ENCODE measurements around the gene GPR15LG. TPM values are rescaled to one million over a fixed set of nuclear protein-coding genes. Genes with fewer than 3 reads are reported as not detected.

Gene GPR15LG
- total RNA-seq, 1 experiment from 2014 or later: not detected

- ChIA-PET CTCF (interaction anchor here (0.5 to 3.6 kb wide), 6 partner anchors 15 to 1987 kb away, joined by 3 to 16 read pairs (median 4); no protein-coding TSS in a partner anchor), POLR2A (interaction anchor here (1.3 kb wide), 1 partner anchor 71 kb away, joined by 3 read pairs; no protein-coding TSS in a partner anchor)
- H3K4me3 Mint-ChIP-seq (ENCODE audit: unreplicated experiment): no peak overlapping the region
- H3K27ac Mint-ChIP-seq (ENCODE audit: low read depth, unreplicated experiment): peak overlapping the region; percentile 17
- no peaks in the 10 kb centered on the region for H3K9me3 Mint-ChIP-seq (ENCODE audit: unreplicated experiment)
- H3K4me1 Mint-ChIP-seq (ENCODE audit: insufficient read depth, unreplicated experiment): no peaks in the 10 kb centered on the region
- no TSS peak for BruUV-seq (replicated peaks)
- no peak for DNase-seq (ENCODE audit: unreplicated experiment)
- intact Hi-C loops (cut with micrococcal nuclease): no loop called here
- TF ChIP-seq CTCF (IDR thresholded peaks at IDR 0.05; ENCODE audit: unreplicated experiment): no peak
- no peaks in the 10 kb centered on the region for H3K36me3 Mint-ChIP-seq (ENCODE audit: insufficient read depth, unreplicated experiment)
- H3K27me3 Mint-ChIP-seq (ENCODE audit: insufficient read depth, unreplicated experiment): peaks cover 42% of the 10 kb centered on the region
Observed at GRCh38 chr10:84212014-84212413, 38.4 kb downstream of the GPR15LG start.

- Mint-ChIP-seq H3K4me3 (ENCODE audit: unreplicated experiment) (no peak overlapping the region), H3K27ac (ENCODE audit: low read depth, unreplicated experiment) (no peak overlapping the region), H3K36me3 (ENCODE audit: insufficient read depth, unreplicated experiment) (no peaks in the 10 kb centered on the region), H3K9me3 (ENCODE audit: unreplicated experiment) (no peaks in the 10 kb centered on the region), H3K27me3 (ENCODE audit: insufficient read depth, unreplicated experiment) (peaks cover 31% of the 10 kb centered on the region), H3K4me1 (ENCODE audit: insufficient read depth, unreplicated experiment) (no peaks in the 10 kb centered on the region)
- POLR2A ChIA-PET: no interaction called here
- CTCF ChIA-PET: interaction anchor here (1.0 to 3.9 kb wide), 3 partner anchors 7 to 64 kb away, joined by 3 to 20 read pairs (median 16); no protein-coding TSS in a partner anchor
- TF ChIP-seq CTCF (IDR thresholded peaks at IDR 0.05; ENCODE audit: unreplicated experiment): no peak
- intact Hi-C loops (cut with micrococcal nuclease): no loop called here
- no peak for DNase-seq (ENCODE audit: unreplicated experiment)
- BruUV-seq (replicated peaks): no TSS peak
Observed at GRCh38 chr10:84213076-84213475, 39.5 kb downstream of the GPR15LG start.

- Mint-ChIP-seq H3K27me3 (ENCODE audit: insufficient read depth, unreplicated experiment) (peaks cover 25% of the 10 kb centered on the region), H3K36me3 (ENCODE audit: insufficient read depth, unreplicated experiment) (no peaks in the 10 kb centered on the region), H3K4me1 (ENCODE audit: insufficient read depth, unreplicated experiment) (no peaks in the 10 kb centered on the region), H3K27ac (ENCODE audit: low read depth, unreplicated experiment) (no peak overlapping the region), H3K4me3 (ENCODE audit: unreplicated experiment) (no peak overlapping the region), H3K9me3 (ENCODE audit: unreplicated experiment) (peaks cover under 1% of the 10 kb centered on the region)
- ChIA-PET POLR2A (no interaction called here), CTCF (interaction anchor here (0.6 to 3.9 kb wide), 9 partner anchors 8 to 326 kb away, joined by 3 to 20 read pairs (median 4); no protein-coding TSS in a partner anchor)
- intact Hi-C loops (cut with micrococcal nuclease): no loop called here
- DNase-seq (ENCODE audit: unreplicated experiment): no peak
- BruUV-seq (replicated peaks): no TSS peak
- TF ChIP-seq CTCF (IDR thresholded peaks at IDR 0.05; ENCODE audit: unreplicated experiment): no peak
Observed at GRCh38 chr10:84214046-84214572, 40.5 kb downstream of the GPR15LG start.

- no TSS peak for BruUV-seq (replicated peaks)
- Mint-ChIP-seq H3K27me3 (ENCODE audit: insufficient read depth, unreplicated experiment) (peaks cover 25% of the 10 kb centered on the region), H3K4me1 (ENCODE audit: insufficient read depth, unreplicated experiment) (no peaks in the 10 kb centered on the region), H3K36me3 (ENCODE audit: insufficient read depth, unreplicated experiment) (no peaks in the 10 kb centered on the region), H3K9me3 (ENCODE audit: unreplicated experiment) (peaks cover 5% of the 10 kb centered on the region), H3K27ac (ENCODE audit: low read depth, unreplicated experiment) (no peak overlapping the region), H3K4me3 (ENCODE audit: unreplicated experiment) (no peak overlapping the region)
- intact Hi-C loops (cut with micrococcal nuclease): no loop called here
- ChIA-PET CTCF (interaction anchor here (0.6 to 3.9 kb wide), 9 partner anchors 9 to 326 kb away, joined by 3 to 20 read pairs (median 4); no protein-coding TSS in a partner anchor), POLR2A (no interaction called here)
- TF ChIP-seq CTCF (IDR thresholded peaks at IDR 0.05; ENCODE audit: unreplicated experiment): peak; percentile 26
- DNase-seq (ENCODE audit: unreplicated experiment): peak; percentile 56
Observed at GRCh38 chr10:84214612-84215235, 41.1 kb downstream of the GPR15LG start.

Data from MCF 10A (cell line).